K562 (cell line): ENCODE results near the gene MEX3C.

ENCODE experiments used
- CHD2 ChIP-seq: IDR thresholded peaks from 2 replicates; pipeline ENCODE4 v1.6.1; 2011; ENCODE audit warnings: low read depth, low read length
- RNF219 ChIP-seq: fragments of 250-450 bp; sonication (Bioruptor Pico); IDR thresholded peaks from 2 replicates; pipeline ENCODE4 v1.5.0; 2022; ENCODE audit warnings: mild to moderate bottlenecking

GRCh38 chr18:51196118-51196810 is 1.2 kb downstream of the MEX3C start:
- TF ChIP-seq CHD2 (no peak), RNF219 (no peak)
